Cardiac fibroblast (primary cell): ENCODE results near the gene ETV1.
"Not testable (repeated sequence)": the region's sequence is repeated elsewhere in the genome, so short reads cannot be mapped to it uniquely, and the experiment has no call there.

Experiments used
- DNase-seq, 2 donors: peaks; one replicate each; pipeline versions ENCODE4 v3.0.0 to v3.0.0-alpha.2; 2010; ENCODE audit warnings: low read depth in 2 of 2
- H3K4me3 ChIP-seq, 2 donors: replicated peaks in 1 of 2; 1 replicate in 1 of 2; 2 replicates in 1 of 2; pipeline ENCODE4 v1.5.1; 2011; ENCODE audit warnings: low read depth in 2 of 2, low read length in 2 of 2, mild to moderate bottlenecking in 2 of 2, moderate library complexity in 1 of 2
- CTCF ChIP-seq: IDR thresholded peaks from one replicate; pipeline ENCODE4 v1.5.1; 2011; ENCODE audit warnings: low read depth, mild to moderate bottlenecking, low read length, inconsistent platforms

The ETV1 gene

DNA sequence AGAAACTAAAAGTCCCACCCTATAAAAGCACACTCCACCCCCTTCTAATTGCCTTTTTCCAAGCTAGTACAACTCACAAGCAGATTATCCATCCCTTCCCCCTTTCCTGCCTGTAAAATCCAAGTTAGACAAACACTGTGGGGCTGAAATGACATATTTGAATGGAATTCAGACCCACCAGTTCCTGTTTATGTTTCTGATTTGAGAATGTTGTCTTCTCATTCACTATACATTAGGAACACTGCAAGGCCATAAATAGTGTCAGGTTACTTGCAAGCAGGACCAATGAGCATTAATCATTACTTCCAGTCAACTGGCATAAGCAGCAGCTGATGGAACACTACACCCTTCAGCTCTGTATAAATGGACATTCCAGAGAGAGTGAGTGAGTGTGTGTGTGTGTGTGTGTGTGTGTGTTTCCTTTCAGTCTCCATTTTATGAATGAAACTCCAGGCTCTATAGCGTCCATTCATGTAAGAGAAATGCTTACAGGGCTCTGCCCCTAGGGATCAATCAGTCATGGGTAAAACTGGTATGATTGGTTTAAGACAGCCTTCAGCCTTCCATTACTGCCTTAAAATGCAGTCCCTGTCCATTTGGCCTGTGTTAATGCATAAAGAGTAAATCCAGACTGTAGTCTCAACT, 69.3 kb downstream of the ETV1 start:
- no peak for TF ChIP-seq CTCF
- H3K4me3 ChIP-seq = peak overlapping the region in 1 of 2 donors; percentile 16
- DNase-seq = peak; percentile 99

DNA sequence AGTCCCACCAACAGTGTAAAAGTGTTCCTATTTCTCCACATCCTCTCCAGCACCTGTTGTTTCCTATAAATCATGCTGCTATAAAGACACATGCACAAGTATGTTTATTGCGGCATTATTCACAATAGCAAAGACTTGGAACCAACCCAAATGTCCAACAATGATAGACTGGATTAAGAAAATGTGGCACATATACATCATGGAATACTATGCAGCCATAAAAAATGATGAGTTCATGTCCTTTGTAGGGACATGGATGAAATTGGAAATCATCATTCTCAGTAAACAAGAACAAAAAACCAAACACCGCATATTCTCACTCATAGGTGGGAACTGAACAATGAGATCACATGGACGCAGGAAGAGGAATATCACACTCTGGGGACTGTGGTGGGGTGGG, 71.1 kb downstream of the ETV1 start:
- not testable (repeated sequence) for DNase-seq, H3K4me3 ChIP-seq

- not testable (repeated sequence) for DNase-seq, H3K4me3 ChIP-seq
These were observed 72.4 kb downstream of the ETV1 start for GRCh38 chr7:13917103-13917502.

DNA sequence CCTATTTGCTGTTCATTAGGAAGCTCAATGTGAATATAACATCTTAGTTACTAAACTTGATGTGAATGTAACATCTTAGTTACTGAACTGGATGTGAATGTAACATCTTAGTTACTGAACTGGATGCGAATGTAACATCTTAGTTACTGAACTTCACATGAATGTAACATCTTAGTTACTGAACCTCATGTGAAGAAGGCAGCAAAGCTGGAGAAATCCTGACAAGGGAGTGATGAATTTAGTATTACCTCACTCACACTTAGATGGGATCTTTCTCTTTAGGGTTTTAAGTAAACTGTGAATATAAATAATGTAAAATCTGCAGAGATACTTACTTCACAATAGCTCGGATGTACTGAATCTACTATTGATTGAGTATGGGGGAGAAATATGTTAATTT, 73.6 kb downstream of the ETV1 start:
- TF ChIP-seq CTCF = no peak

DNA sequence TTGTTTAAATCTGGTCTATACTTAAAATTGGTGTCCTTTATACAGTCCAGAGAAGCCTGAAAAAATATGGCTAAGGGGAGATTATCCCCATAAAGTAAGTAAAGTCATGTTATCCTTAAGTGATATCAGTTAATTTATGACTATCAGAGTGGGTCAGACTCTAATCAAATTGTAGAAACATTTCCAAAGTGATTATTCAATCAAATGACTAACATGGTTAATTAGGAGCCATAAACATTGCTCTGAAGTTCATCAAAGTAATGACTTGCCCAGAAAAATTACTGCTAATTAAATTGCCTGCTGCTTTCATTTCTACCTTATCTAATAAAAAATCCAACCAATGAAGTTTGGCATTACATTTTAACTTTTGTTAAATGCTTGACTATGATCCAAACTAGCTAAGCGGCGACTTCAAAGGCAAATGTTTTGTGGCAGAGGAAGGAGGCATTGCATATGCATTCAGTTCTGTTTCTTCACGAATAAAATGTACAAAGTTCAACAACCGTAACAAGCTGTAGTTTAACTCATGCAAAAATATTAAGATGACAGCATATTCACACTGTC, 76.7 kb downstream of the ETV1 start:
- DNase-seq = no peak
- no peak for TF ChIP-seq CTCF
- no peak overlapping the region for H3K4me3 ChIP-seq

More for the DNA sequence above, 73.6 kb downstream of the ETV1 start:
- no peak for DNase-seq
- no peak overlapping the region for H3K4me3 ChIP-seq

- DNase-seq = no peak
- no peak overlapping the region for H3K4me3 ChIP-seq
- TF ChIP-seq CTCF = no peak
These were observed 77.6 kb downstream of the ETV1 start for GRCh38 chr7:13911909-13912308.

- no peak for TF ChIP-seq CTCF
- H3K4me3 ChIP-seq = no peak overlapping the region
- peak in 1 of 2 donors; percentile 8 for DNase-seq
These were observed 78.5 kb downstream of the ETV1 start for GRCh38 chr7:13910805-13911551.
